ENCODE results near the gene RAD51B. TPM values are rescaled to one million over a fixed set of nuclear protein-coding genes. Genes with fewer than 3 reads are reported as not detected.

RAD51B gene
- total and polyA plus RNA-seq, 2 of the 13 experiments (the other 11 are each of a cell fraction or from before 2014, with no cell fraction given): 7.0 to 9.5 TPM

GRCh38 chr14:68666236-68666635, 846.7 kb downstream of the RAD51B start (continued):
- TF ChIP-seq, protein P1, sequence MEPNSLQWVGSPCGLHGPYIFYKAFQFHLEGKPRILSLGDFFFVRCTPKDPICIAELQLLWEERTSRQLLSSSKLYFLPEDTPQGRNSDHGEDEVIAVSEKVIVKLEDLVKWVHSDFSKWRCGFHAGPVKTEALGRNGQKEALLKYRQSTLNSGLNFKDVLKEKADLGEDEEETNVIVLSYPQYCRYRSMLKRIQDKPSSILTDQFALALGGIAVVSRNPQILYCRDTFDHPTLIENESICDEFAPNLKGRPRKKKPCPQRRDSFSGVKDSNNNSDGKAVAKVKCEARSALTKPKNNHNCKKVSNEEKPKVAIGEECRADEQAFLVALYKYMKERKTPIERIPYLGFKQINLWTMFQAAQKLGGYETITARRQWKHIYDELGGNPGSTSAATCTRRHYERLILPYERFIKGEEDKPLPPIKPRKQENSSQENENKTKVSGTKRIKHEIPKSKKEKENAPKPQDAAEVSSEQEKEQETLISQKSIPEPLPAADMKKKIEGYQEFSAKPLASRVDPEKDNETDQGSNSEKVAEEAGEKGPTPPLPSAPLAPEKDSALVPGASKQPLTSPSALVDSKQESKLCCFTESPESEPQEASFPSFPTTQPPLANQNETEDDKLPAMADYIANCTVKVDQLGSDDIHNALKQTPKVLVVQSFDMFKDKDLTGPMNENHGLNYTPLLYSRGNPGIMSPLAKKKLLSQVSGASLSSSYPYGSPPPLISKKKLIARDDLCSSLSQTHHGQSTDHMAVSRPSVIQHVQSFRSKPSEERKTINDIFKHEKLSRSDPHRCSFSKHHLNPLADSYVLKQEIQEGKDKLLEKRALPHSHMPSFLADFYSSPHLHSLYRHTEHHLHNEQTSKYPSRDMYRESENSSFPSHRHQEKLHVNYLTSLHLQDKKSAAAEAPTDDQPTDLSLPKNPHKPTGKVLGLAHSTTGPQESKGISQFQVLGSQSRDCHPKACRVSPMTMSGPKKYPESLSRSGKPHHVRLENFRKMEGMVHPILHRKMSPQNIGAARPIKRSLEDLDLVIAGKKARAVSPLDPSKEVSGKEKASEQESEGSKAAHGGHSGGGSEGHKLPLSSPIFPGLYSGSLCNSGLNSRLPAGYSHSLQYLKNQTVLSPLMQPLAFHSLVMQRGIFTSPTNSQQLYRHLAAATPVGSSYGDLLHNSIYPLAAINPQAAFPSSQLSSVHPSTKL (CRISPR knock-in tag; IDR thresholded peaks at IDR 0.05): no peak
- TF ChIP-seq ZNF17 (CRISPR knock-in tag; IDR thresholded peaks at IDR 0.05): no peak
- no peak for TF ChIP-seq BRD4 (CRISPR knock-in tag; IDR thresholded peaks at IDR 0.05)
- TF ChIP-seq ZFY (CRISPR knock-in tag; IDR thresholded peaks at IDR 0.05): no peak
- no peak for TF ChIP-seq NR3C1 (CRISPR knock-in tag; IDR thresholded peaks at IDR 0.05)
- TF ChIP-seq GPBP1L1 (CRISPR knock-in tag; IDR thresholded peaks at IDR 0.05): no peak

DNA sequence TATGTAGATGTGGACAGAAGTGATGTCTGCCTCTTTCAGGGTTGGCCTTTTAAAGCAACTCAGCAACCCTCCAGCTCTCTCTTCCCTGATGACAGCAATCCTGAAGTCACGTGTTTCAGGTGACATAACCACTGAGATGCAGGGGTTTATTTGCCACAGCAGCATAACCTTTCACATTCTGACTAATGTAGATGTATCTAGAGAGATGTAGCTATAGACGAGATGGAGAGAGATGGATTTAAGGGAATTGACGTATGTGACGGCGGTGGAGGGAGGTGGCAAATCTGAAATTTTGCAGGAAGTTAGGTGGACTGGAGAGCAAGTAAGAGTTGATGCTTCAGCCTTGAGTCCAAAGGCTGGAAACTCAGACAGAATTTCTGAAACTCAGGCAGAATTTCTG, 847.3 kb downstream of the RAD51B start:
- ATAC-seq: no peak
- H3K27me3 ChIP-seq (ENCODE audit: control insufficient read depth in 1 of 2, insufficient read depth in 2 of 2, low read length in 2 of 2): 0 out of 5 replicates have a peak, but pooled peaks cover 0 to 1% of the 10 kb centered on the region in 2 experiments
- ChIA-PET CTCF (ENCODE audit: low intra/inter-chr PET ratio, low total read pairs) (no interaction called here), POLR2A (no interaction called here)
- intact Hi-C loops (cut with micrococcal nuclease; ENCODE audit: unreplicated experiment): no loop called here
- in situ Hi-C loops (cut with HindIII; ENCODE audit: extremely low pct_ligation_motif_present, low pct_unique_long_range_greater_than_20kb): loop anchor here (25.0 kb wide), 1 partner anchor 730 kb away; no protein-coding TSS in a partner anchor
- no peaks in the 10 kb centered on the region for H3K36me3 ChIP-seq (replicated peaks in 1 of 2; ENCODE audit: control insufficient read depth in 1 of 2, insufficient read depth in 2 of 2, low read length in 2 of 2)
- no peak for DNase-seq (ENCODE audit: low spot score)
- H3K4me2 ChIP-seq (ENCODE audit: low read depth, low read length): no peak overlapping the region
- H3K4me3 ChIP-seq (replicated peaks in 1 of 3; ENCODE audit: insufficient read depth in 1 of 3, low read depth in 2 of 3, low read length in 3 of 3): no peak overlapping the region
- H3K4me1 ChIP-seq (ENCODE audit: insufficient read depth, low read length): peaks cover 33% of the 10 kb centered on the region
- 60% methylated on average over 5 of the region's 5 CpGs for WGBS (ENCODE audit: low lambda C conversion rate)
- H3K79me2 ChIP-seq (ENCODE audit: insufficient read depth, low read length): no peaks in the 10 kb centered on the region
- no peaks in the 10 kb centered on the region for H3K9me3 ChIP-seq (ENCODE audit: low read length)
- H3K9ac ChIP-seq (ENCODE audit: insufficient read depth, low read depth, low read length): no peak overlapping the region
- no peaks in the 10 kb centered on the region for H4K20me1 ChIP-seq (ENCODE audit: insufficient read depth, low read length)
- H3K27ac ChIP-seq (ENCODE audit: extremely low read length, insufficient read depth, low read length): no peak overlapping the region
- TF ChIP-seq SOX13 (IDR thresholded peaks at IDR 0.05) (no peak), SOX13 (CRISPR knock-in tag; conservative IDR thresholded peaks at IDR 0.05 in 1 of 2, IDR thresholded peaks at IDR 0.05 in 1 of 2) (no peak), ZNF12 (CRISPR knock-in tag; IDR thresholded peaks at IDR 0.05) (peak; percentile 97)
- FAIRE-seq: no peak
- no TSS peak for BruUV-seq (replicated peaks)
- H2AFZ ChIP-seq (ENCODE audit: low read length): no peak overlapping the region

Measured in HepG2 (cell line).